SK-N-MC (cell line): ENCODE measurements around the gene SSR1.

Experiments used
- EZH2 ChIP-seq: fragments of 200-600 bp; sonication (generic); IDR thresholded peaks from one replicate; pipeline ENCODE4 v1.6.1; 2017; ENCODE audit warnings: antibody characterized with exemption
- FOXP2 ChIP-seq: optimal IDR thresholded peaks from 2 replicates; pipeline ENCODE3; 2011; ENCODE audit warnings: mild to moderate bottlenecking, moderate library complexity; ENCODE audit not compliant: insufficient read depth; ENCODE audit errors: extremely low read length, control extremely low read depth
- POLR2AphosphoS5 ChIP-seq: IDR thresholded peaks from 2 replicates; pipeline ENCODE4 v1.6.1; 2012; ENCODE audit warnings: mild to moderate bottlenecking, low read depth, low read length, borderline replicate concordance

DNA sequence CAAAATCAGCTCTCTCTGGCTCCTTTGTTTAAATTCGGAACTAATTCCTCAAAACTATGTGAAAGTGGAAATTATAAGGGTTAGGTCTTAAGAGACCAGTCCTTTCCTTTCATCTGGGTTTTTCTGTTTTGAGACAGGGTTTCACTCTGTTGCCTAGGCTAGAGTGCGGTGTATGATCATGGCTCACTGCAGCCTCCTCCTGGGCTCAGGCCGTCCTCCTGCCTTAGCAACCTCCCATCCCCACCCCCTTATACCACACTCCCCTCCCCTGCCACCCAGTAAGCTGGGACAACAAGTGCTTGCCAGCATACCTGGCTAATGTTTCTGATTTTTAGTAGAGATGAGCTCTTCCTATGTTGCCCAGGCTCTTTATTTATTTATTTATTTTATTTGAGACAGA lies 12.8 kb upstream of the SSR1 start:
- TF ChIP-seq POLR2AphosphoS5 (no peak), EZH2 (no peak), FOXP2 (no peak)
